ENCODE data around the gene ADCY2.

DNA sequence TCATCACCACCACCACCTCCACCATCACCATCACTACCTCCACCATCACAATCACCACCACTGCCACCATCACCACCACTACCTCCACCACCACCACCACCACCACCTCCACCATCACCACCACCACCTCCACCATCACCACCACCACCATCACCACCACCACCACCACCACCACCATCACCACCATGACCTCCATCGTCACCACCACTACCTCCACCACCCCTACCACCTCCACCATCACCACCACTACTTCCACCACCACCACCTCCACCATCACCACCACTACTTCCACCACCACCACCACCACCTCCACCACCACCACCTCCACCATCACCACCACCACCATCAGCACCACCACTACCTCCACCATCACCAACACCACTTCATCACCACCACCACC is 23.5 kb upstream of the ADCY2 start:
- TF ChIP-seq, protein P1, sequence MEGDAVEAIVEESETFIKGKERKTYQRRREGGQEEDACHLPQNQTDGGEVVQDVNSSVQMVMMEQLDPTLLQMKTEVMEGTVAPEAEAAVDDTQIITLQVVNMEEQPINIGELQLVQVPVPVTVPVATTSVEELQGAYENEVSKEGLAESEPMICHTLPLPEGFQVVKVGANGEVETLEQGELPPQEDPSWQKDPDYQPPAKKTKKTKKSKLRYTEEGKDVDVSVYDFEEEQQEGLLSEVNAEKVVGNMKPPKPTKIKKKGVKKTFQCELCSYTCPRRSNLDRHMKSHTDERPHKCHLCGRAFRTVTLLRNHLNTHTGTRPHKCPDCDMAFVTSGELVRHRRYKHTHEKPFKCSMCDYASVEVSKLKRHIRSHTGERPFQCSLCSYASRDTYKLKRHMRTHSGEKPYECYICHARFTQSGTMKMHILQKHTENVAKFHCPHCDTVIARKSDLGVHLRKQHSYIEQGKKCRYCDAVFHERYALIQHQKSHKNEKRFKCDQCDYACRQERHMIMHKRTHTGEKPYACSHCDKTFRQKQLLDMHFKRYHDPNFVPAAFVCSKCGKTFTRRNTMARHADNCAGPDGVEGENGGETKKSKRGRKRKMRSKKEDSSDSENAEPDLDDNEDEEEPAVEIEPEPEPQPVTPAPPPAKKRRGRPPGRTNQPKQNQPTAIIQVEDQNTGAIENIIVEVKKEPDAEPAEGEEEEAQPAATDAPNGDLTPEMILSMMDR (optimal IDR thresholded peaks at IDR 0.05 in 1 of 3, IDR thresholded peaks at IDR 0.05 in 1 of 3, conservative IDR thresholded peaks at IDR 0.05 in 1 of 3; ENCODE audit: extremely low read depth in 1 of 3, insufficient read depth in 2 of 3, low read length in 3 of 3): no peak
- TF ChIP-seq EZH2 (IDR thresholded peaks at IDR 0.05; ENCODE audit: low read length): no peak

All from keratinocyte (primary cell).